HepG2 (cell line): Measurements from ENCODE around the gene VARS2. TPM values are rescaled to one million over a fixed set of nuclear protein-coding genes. Genes with fewer than 3 reads are reported as not detected.
A peak's percentile ranks its signal among the peaks of the same experiment; 100 is the strongest.

Experiments used
- ATF6 ChIP-seq: sonication (generic); formaldehyde crosslinking; conservative IDR thresholded peaks from 2 replicates; pipeline ENCODE4 v1.4.0; 2020; ENCODE audit warnings: missing genetic modification reagents
- CAMTA2 ChIP-seq: sonication (generic); formaldehyde crosslinking; IDR thresholded peaks from 2 replicates; pipeline ENCODE4 v1.4.0; 2020; ENCODE audit warnings: mild to moderate bottlenecking, missing genetic modification reagents, borderline replicate concordance
- KLF13 ChIP-seq: sonication (generic); formaldehyde crosslinking; IDR thresholded peaks from 2 replicates; pipeline ENCODE4 v1.4.0; 2020; ENCODE audit warnings: mild to moderate bottlenecking, missing genetic modification reagents
- NFE2L2 ChIP-seq: fragments of 150-350 bp; IDR thresholded peaks from 2 replicates; pipeline ENCODE4 v1.6.1; 2014; ENCODE audit warnings: low read length
- NR2C2 ChIP-seq: sonication (generic); formaldehyde crosslinking; IDR thresholded peaks from 2 replicates; pipeline ENCODE4 v1.4.0; 2020; ENCODE audit warnings: missing genetic modification reagents, mild to moderate bottlenecking, moderate library complexity, borderline replicate concordance
- RNF2 ChIP-seq: fragments of 450-650 bp; conservative IDR thresholded peaks from 2 replicates; pipeline ENCODE4 v1.6.1; 2016; ENCODE audit warnings: low read depth
- ZNF18 ChIP-seq: sonication (generic); formaldehyde crosslinking; IDR thresholded peaks from 2 replicates; pipeline ENCODE4 v1.8.0; 2022; ENCODE audit warnings: mild to moderate bottlenecking, missing genetic modification reagents; ENCODE audit not compliant: insufficient replicate concordance
- ZNF597 ChIP-seq: sonication (generic); formaldehyde crosslinking; IDR thresholded peaks from 2 replicates; pipeline ENCODE4 v1.5.0; 2020; ENCODE audit warnings: missing genetic modification reagents
- ZNF800 ChIP-seq: sonication (generic); formaldehyde crosslinking; IDR thresholded peaks from 2 replicates; pipeline ENCODE4 v1.4.0; 2020; ENCODE audit warnings: missing genetic modification reagents
- polyA plus RNA-seq, 8 experiments: library from polyadenylated mRNA; depleted of rRNA in 3 of 8; stranded (reverse) in 7 of 8; unstranded in 1 of 8; fragments of >200 nt; fragmentation: Illumina TruSeq in 4 of 8; extraction: Trizol in 4 of 8; gene quantifications; 2 replicates each; pipeline versions ENCODE4 v1.2.1 to v1.2.3, GENCODE V29; 2011 to 2016; ENCODE audit warnings: low read depth in 4 of 8, missing spikeins in 1 of 8, mixed read lengths in 1 of 8; ENCODE audit not compliant: insufficient read depth in 1 of 8
- total RNA-seq, 5 experiments: library from RNA; depleted of rRNA; stranded (reverse); fragments of >200 nt; fragmentation: Illumina TruSeq; extraction: Trizol; gene quantifications; 2 replicates each; pipeline ENCODE4 v1.2.3, GENCODE V29; 2016; ENCODE audit warnings: low read depth in 1 of 5

The VARS2 gene
- total and polyA plus RNA-seq, 2 of the 13 experiments (the other 11 are each of a cell fraction or from before 2014, with no cell fraction given), result 61.8 to 71.8 TPM

GRCh38 chr6:30883685-30884520 lies 30.1 kb upstream of the VARS2 start, which contains the start of gene DDR1 (continued):
- TF ChIP-seq ZNF18, result peak; percentile 5
- TF ChIP-seq ZNF597, result no peak
- TF ChIP-seq ZNF800, result peak; percentile 75
- TF ChIP-seq NR2C2 (CRISPR knock-in tag), result 0 out of 2 replicates have a peak, but pooled peaks have one; percentile 16
- no peak for TF ChIP-seq NFE2L2
- no peak for TF ChIP-seq ATF6 (CRISPR knock-in tag)
- no peak for TF ChIP-seq KLF13
- TF ChIP-seq CAMTA2 (CRISPR knock-in tag), result peak; percentile 10; the same call in 1 of the 2 replicates
- TF ChIP-seq RNF2, result no peak
